DOHH2 (cell line): ENCODE results near the gene STARD13.

Experiments
- CTCF ChIP-seq: fragments of 200-600 bp; sonication (generic); IDR thresholded peaks from one replicate; pipeline ENCODE4 v1.5.1; 2014; ENCODE audit warnings: antibody characterized with exemption, mild to moderate bottlenecking, low read depth, low read length; ENCODE audit not compliant: poor library complexity, severe bottlenecking
- EZH2phosphoT487 ChIP-seq: fragments of 200-600 bp; sonication (generic); IDR thresholded peaks from 2 replicates; pipeline ENCODE4 v1.6.1; 2017; ENCODE audit warnings: borderline replicate concordance, mild to moderate bottlenecking, antibody characterized with exemption, low read length, moderate library complexity, mixed read lengths

DNA sequence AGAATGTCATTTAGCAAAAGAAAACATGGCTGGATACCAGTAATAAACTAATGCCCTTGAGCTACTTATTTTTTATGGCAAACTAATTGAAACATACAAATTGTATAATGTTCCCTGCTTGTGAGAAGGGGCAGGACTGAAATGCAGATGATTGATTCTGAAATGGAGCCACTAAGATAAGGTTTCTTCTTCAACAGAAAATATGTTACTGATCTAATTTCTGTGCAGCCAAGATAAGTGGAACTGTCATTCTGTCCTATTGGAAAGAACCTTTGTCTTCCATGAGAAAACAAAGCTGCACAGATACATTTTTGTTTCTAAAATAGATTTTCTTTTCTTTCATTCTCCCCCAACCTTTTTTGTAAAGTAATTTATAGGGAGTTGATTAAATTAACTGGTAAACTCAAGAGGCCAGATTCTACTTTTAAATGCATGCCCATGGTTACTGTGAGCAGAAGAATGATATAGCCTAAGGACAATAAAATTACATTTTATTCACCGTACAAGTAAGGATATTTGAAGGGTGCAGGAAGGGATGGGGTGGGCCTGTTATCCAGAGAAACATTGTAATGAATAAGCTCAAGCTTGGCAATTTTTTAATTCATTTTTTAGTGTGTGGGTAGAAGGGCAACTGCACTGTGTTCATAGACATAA is 39.9 kb downstream of the STARD13 start:
- TF ChIP-seq CTCF (no peak), EZH2phosphoT487 (no peak)
